Mononuclear cell (primary cell): ENCODE data around the gene HMGXB3. TPM values are rescaled to one million over a fixed set of nuclear protein-coding genes. Genes with fewer than 3 reads are reported as not detected.

Experiments used
- H3K27me3 ChIP-seq: 2 replicates; pipeline ENCODE4 v1.6.0; 2011; ENCODE audit warnings: low read length, control low read depth; ENCODE audit not compliant: insufficient read depth
- H3K4me1 ChIP-seq: 2 replicates; pipeline ENCODE4 v1.5.1; 2011; ENCODE audit warnings: mild to moderate bottlenecking, low read length, control low read depth; ENCODE audit not compliant: insufficient read depth
- H3K4me3 ChIP-seq: 2 replicates; pipeline ENCODE4 v1.5.1; 2011; ENCODE audit warnings: mild to moderate bottlenecking, low read length, moderate library complexity
- H3K9me3 ChIP-seq: 2 replicates; pipeline ENCODE4 v1.5.1; 2011; ENCODE audit warnings: low read depth, mild to moderate bottlenecking, control low read depth, low read length
- total RNA-seq: library from RNA; depleted of rRNA; stranded (reverse); fragments of >200 nt; gene quantifications from one replicate; pipeline ENCODE4 v1.2.3, GENCODE V29; 2012

Gene HMGXB3
- total RNA-seq = 27.2 TPM

DNA sequence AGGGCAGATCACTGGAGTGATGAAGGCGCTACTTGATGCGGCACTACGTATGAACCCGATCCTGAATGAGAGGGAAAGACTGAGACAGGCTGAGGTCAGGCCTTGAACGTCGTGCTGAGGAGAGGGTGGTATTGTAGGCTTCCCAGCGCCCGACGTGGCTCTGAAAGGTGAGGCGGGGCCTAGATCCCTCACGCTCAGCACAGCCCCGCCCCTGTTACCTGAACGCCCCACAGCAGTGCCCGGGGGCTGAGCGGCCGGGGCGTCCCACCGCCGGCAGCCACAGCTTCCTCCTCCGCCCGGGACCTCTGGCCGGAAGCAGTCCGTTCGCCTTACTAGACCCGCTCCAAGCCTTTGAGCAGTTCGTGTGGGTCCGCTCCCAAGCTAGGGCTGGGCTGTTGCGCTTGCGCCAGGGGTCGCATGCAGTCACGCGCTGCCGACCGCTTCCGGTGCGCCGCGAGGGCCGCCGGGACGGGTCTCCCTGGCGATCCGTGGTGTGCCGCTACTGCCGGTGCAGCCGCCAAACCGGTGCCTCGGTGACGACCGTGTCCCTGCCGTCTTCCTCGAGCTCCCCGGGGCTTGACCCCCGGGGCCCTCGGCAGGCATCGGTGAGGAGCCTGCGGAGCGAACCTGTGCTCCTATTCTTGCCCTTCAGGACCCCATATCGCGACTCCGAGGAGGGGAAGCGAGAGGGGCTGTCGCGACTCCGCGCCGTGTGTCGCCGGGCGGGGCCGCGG is at the start of gene HMGXB3, which contains the start of gene TIGD6:
TSS of gene HMGXB3 (plus strand) at position 484 of the 734 bp plus-strand sequence. CDS start 4,114 bp downstream, outside the sequence.
TSS of gene TIGD6 (minus strand) at position 399 of the 734 bp plus-strand sequence. CDS start 4,306 bp downstream, outside the sequence.
- Histone ChIP-seq H3K27me3 (no peaks in the 10 kb centered on the region), H3K4me1 (peaks cover 31% of the 10 kb centered on the region), H3K9me3 (no peaks in the 10 kb centered on the region), H3K4me3 (peak within 1 kb of the TSS; percentile 87)

DNA sequence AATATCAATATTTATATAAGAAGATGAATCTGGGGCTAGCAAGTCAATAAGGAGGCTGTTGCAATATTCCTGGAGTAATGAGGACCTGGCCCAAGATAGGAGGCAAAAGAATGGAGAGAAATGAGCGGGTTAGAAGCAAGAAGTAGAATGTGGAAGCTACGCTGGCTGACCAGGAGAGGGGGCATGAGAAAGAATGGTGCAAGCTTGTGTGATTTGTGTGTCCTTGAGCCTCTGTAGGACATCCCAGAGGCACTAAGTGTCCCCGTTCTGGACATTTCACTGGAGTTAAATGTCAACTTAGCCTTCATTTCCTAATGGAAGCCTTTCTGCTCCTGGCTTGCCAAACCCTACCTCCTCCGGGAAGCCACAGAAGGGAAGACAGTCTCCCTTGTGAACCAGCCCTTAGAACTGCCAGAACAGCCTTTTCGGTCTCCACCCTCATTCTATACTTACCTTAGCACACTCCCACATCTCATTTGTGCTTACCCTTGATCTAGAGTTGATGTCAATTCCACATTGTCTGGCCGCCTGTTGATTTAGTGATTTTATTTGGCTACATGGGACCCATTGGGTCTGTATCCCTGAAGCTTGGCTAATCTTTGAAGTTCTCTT is 49.3 kb upstream of the HMGXB3 start:
- Histone ChIP-seq H3K9me3 (no peaks in the 10 kb centered on the region), H3K4me3 (no peak overlapping the region), H3K4me1 (no peaks in the 10 kb centered on the region), H3K27me3 (no peaks in the 10 kb centered on the region)

DNA sequence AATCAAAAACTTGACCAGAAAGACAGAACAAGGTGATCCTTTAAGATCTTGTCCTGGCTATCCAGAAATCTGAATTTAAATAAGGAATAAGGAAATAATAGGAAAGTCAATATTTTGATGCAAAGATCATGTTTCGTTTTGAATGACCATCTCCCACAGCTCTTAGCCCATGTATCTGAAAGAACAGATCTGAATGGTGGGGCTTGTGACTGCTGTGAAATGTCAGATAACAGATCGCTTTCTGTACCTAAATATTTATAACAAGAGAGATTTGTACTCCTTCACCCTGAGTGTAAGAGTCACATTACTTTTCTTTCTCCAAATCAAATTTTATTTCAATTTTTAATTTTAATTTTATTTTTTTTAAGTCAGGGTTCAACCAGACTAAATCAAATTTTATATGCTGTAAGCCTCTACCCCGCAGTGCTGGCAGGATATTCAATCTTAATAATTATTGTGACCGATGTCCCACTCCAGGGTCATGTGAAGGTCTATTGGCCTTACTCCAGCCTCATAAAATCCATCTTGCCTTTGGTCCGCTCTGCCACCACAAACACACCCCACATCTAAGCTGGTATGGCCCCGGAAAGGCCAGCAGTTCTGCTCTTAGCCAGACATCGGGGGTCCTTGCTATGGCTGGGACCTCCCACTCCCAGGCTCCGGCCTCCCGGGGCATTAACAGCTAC is 47.0 kb upstream of the HMGXB3 start:
- no peak overlapping the region for H3K4me3 ChIP-seq
- no peaks in the 10 kb centered on the region for H3K27me3 ChIP-seq
- H3K4me1 ChIP-seq = no peaks in the 10 kb centered on the region
- H3K9me3 ChIP-seq = no peaks in the 10 kb centered on the region

GRCh38 chr5:149954798-149955197 is 45.7 kb upstream of the HMGXB3 start:
- H3K9me3 ChIP-seq = no peaks in the 10 kb centered on the region
- no peaks in the 10 kb centered on the region for H3K27me3 ChIP-seq
- H3K4me3 ChIP-seq = no peak overlapping the region
- H3K4me1 ChIP-seq = peaks cover 6% of the 10 kb centered on the region

GRCh38 chr5:149956685-149957084 is 43.9 kb upstream of the HMGXB3 start:
- no peaks in the 10 kb centered on the region for H3K27me3 ChIP-seq
- H3K4me1 ChIP-seq = peaks cover 19% of the 10 kb centered on the region
- no peak overlapping the region for H3K4me3 ChIP-seq
- H3K9me3 ChIP-seq = no peaks in the 10 kb centered on the region

- Histone ChIP-seq H3K27me3 (no peaks in the 10 kb centered on the region), H3K9me3 (no peaks in the 10 kb centered on the region), H3K4me1 (peaks cover 22% of the 10 kb centered on the region), H3K4me3 (no peak overlapping the region)
Observed at GRCh38 chr5:149957855-149958254, 42.7 kb upstream of the HMGXB3 start.

- no peaks in the 10 kb centered on the region for H3K27me3 ChIP-seq
- H3K4me1 ChIP-seq = peaks cover 22% of the 10 kb centered on the region
- peak overlapping the region; percentile 74 for H3K4me3 ChIP-seq
- H3K9me3 ChIP-seq = no peaks in the 10 kb centered on the region
Observed at GRCh38 chr5:149959406-149960236, 40.9 kb upstream of the HMGXB3 start.

GRCh38 chr5:149960272-149961185 is 40.0 kb upstream of the HMGXB3 start, which contains the start of gene SLC26A2:
Gene SLC26A2 (plus strand): TSS chr5:149960758. CDS start chr5:149977653, 16,895 bp downstream.
- Histone ChIP-seq H3K4me1 (peaks cover 22% of the 10 kb centered on the region), H3K4me3 (peak within 1 kb of the TSS; percentile 74), H3K9me3 (no peaks in the 10 kb centered on the region), H3K27me3 (no peaks in the 10 kb centered on the region)

DNA sequence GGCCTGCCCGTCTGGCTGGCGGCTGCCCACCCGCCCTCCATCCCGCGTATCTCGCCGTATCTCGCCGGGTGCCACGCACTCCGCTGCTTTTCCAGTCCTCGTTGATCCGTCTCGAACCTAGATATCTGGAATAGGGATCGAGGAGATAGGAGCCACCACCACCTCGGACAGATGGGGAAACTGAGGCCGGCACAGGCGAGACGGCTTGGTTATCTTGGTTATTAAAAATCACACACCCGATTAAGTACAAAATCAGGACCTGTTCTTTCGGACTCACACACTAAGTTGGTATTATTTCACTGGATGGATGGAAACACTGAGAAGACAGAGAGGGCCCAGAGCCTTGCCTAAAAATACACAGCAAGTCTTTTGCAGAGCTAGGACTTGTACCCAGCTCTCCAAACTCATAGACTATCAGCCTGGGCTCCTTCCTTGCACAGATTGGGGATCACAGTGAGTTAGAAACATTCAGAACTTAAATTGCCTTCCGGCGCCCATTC is 39.3 kb upstream of the HMGXB3 start:
- Histone ChIP-seq H3K27me3 (no peaks in the 10 kb centered on the region), H3K4me1 (peaks cover 22% of the 10 kb centered on the region), H3K4me3 (peak overlapping the region; percentile 74), H3K9me3 (no peaks in the 10 kb centered on the region)

- Histone ChIP-seq H3K9me3 (no peaks in the 10 kb centered on the region), H3K4me1 (peaks cover 22% of the 10 kb centered on the region), H3K4me3 (no peak overlapping the region), H3K27me3 (no peaks in the 10 kb centered on the region)
Observed at GRCh38 chr5:149961957-149962409, 38.6 kb upstream of the HMGXB3 start.

- H3K27me3 ChIP-seq = no peaks in the 10 kb centered on the region
- no peak overlapping the region for H3K4me3 ChIP-seq
- H3K4me1 ChIP-seq = peaks cover 22% of the 10 kb centered on the region
- no peaks in the 10 kb centered on the region for H3K9me3 ChIP-seq
Observed at GRCh38 chr5:149962601-149963300, 37.8 kb upstream of the HMGXB3 start.

DNA sequence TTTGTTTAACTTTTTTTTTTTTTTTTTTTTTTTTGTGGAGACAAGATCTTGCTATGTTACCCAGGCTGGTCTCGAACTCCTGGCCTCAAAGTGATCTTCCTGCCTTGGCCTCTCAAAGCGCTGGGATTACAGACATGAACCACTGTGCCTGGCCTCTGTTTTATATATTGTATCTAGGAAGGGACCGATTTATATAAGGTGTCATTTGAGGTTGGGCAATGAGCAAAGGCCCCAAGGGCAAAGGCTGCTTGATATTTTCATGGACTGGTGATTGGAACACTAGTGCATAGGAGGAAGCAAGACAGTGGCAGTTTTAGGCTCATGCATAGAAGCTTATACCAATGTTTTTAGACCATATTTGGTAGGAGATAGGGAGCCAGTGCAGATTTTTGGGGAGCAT is 36.8 kb upstream of the HMGXB3 start:
- Histone ChIP-seq H3K9me3 (no peaks in the 10 kb centered on the region), H3K27me3 (no peaks in the 10 kb centered on the region), H3K4me1 (peaks cover 22% of the 10 kb centered on the region), H3K4me3 (no peak overlapping the region)

DNA sequence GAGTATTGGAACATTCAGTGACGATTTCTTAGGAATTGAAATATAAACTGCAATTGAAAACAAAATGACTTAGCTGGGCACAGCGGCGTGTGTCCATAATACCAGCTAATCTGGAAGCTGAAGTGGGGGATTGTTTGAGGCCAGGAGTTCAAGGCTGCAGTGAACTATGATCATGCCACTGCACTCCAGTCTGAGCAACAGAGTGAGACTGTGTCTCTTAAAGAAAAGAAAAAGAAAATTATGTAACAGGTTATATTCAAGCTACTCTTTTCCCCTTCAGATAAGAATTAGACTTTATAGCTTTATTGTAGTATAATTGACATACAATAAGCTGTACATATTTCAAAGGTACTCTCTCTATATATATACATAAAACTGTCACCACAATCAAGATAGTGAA is 33.6 kb upstream of the HMGXB3 start:
- H3K27me3 ChIP-seq = no peaks in the 10 kb centered on the region
- H3K9me3 ChIP-seq = no peaks in the 10 kb centered on the region
- H3K4me3 ChIP-seq = no peak overlapping the region
- H3K4me1 ChIP-seq = peaks cover under 1% of the 10 kb centered on the region
